ENCODE measurements around the gene GAS7.

GAS7 gene

DNA sequence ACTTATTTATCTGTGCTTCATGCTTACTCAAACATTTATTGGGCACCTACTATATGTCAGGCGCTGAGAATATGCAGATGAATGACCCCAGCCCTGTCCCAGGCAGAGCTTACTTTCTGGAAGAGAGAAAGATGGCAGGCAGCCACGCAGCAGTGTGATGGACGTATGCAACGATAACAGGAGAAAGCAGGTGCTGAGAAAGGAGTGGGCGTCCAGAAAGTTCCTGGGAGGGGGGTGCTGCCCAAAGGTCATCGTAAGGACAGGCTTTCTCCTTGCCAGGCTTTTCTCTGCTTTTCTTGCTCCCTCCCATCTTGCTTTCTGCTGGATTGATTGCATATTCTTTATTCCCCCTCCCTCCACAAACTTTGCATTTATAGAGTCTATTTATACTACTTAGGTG lies 124.5 kb downstream of the GAS7 start:
- peaks cover 21 to 30% of the 10 kb centered on the region in 2 donors for H3K4me1 Mint-ChIP-seq (ENCODE audit: low read depth in 2 of 2)
- no peaks in the 10 kb centered on the region for H3K27me3 Mint-ChIP-seq
- H3K4me3 Mint-ChIP-seq, result no peak overlapping the region
- H3K9me3 Mint-ChIP-seq, result peaks cover 0 to 7% of the 10 kb centered on the region in 2 donors
- no peak overlapping the region for H3K27ac Mint-ChIP-seq
- ATAC-seq (replicated peaks) (no peak), DNase-seq (no peak)
- H3K36me3 Mint-ChIP-seq (ENCODE audit: insufficient read depth), result peaks cover 12% of the 10 kb centered on the region

DNA sequence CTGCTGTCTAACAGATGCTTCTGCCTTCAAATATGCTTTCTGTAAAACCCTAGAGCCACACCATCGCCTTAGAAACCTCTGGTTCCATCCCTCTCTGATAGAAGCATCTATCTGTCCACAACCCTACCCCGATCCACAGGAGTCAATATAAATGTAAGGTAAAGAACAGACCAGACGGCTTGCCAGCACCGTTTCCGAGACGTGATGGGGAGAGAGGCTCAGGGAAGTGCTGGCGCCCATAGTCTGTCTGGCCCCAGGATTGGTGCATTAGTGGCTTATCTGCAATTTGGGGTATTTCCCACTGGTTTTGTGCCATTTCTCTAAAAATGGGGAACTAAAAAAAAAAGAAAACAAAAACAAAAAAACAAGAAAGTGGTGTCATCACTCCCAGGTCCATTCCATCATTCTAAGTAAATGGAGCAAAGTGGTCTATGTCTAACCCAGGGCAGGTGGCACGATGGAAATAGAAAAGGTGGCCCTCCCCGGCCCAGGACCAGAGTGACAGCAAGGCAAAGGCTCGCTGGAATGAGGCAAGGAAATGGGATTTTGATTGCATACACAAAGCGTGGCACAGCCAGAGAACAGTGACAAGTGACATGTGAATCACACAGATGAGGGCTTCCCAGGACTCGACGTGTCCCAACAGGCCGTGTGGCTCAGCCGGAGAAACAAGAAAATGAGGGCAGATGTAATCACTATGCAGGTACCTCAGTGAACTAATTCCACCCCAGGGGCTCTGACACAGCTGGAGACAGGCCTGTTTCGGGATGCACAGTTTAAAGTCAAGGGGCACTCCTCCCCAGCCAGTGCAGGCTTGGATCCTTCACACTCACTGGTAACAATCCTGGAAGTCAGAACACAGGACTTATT lies 125.6 kb downstream of the GAS7 start:
- Mint-ChIP-seq H3K4me1 (ENCODE audit: low read depth in 2 of 2) (peaks cover 14 to 19% of the 10 kb centered on the region in 2 donors), H3K9me3 (peaks cover 0 to 5% of the 10 kb centered on the region in 2 donors), H3K27ac (no peak overlapping the region), H3K27me3 (no peaks in the 10 kb centered on the region), H3K36me3 (ENCODE audit: insufficient read depth) (peaks cover 10% of the 10 kb centered on the region), H3K4me3 (no peak overlapping the region)
- ATAC-seq (replicated peaks), result no peak
- DNase-seq, result no peak

DNA sequence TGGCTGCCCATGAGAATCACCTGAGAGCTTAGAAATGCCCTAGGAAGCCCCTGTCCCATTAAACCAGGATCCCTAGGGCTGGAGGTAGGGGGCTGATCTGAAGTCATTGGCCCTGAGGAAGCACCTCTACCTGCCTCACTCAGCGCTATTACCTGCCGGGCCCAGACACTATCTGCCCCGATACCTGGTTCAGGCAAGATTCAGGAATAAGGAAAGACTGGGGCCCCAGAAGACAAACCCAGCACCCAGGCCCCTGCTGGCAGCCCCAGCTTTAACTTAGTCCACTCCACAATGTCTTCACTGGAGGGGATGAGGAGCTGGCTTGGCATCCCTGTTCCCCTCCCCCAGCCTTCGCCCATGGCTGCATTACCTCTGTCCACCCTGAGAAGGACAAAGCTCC lies 126.3 kb downstream of the GAS7 start:
- DNase-seq (no peak), ATAC-seq (replicated peaks) (no peak)
- Mint-ChIP-seq H3K4me1 (ENCODE audit: low read depth in 2 of 2) (peaks cover 8 to 11% of the 10 kb centered on the region in 2 donors), H3K27me3 (no peaks in the 10 kb centered on the region), H3K36me3 (ENCODE audit: insufficient read depth) (peaks cover 9% of the 10 kb centered on the region), H3K27ac (no peak overlapping the region), H3K9me3 (no peaks in the 10 kb centered on the region), H3K4me3 (no peak overlapping the region)

- Mint-ChIP-seq H3K4me1 (ENCODE audit: low read depth in 2 of 2) (peaks cover 6 to 8% of the 10 kb centered on the region in 2 donors), H3K4me3 (no peak overlapping the region), H3K36me3 (ENCODE audit: insufficient read depth) (peaks cover 9% of the 10 kb centered on the region), H3K27ac (peak overlapping the region in 1 of 2 donors; percentile 44), H3K27me3 (no peaks in the 10 kb centered on the region), H3K9me3 (no peaks in the 10 kb centered on the region)
- DNase-seq (no peak), ATAC-seq (replicated peaks) (no peak)
These were observed 127.3 kb downstream of the GAS7 start for GRCh38 chr17:10071141-10071540.

- Mint-ChIP-seq H3K27me3 (no peaks in the 10 kb centered on the region), H3K36me3 (ENCODE audit: insufficient read depth) (peaks cover 7% of the 10 kb centered on the region), H3K4me1 (ENCODE audit: low read depth in 2 of 2) (peaks cover 4 to 8% of the 10 kb centered on the region in 2 donors), H3K9me3 (peaks cover 0 to 3% of the 10 kb centered on the region in 2 donors), H3K27ac (peak overlapping the region in 1 of 2 donors; percentile 44), H3K4me3 (no peak overlapping the region)
- ATAC-seq (replicated peaks) (no peak), DNase-seq (no peak)
These were observed 127.7 kb downstream of the GAS7 start for GRCh38 chr17:10070690-10071089.

DNA sequence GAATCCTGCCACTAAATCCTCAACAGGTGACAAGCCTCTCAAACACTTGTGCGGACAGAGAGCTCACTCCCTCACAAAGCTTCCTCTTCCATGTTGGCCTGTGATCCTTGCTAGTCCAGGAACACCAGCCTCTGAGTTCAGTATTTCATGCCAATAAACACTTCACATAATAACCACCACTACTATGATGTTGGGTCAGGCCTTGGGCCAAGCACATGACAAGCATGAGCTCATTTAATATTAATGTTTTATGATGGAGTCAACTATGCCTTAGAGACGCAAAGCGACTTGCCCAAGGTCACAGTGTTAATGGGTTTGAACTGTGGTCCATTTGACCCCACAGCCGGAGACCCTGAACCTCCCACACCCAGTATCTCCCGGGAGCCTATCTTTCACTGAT lies 129.1 kb downstream of the GAS7 start:
- peak overlapping the region in 1 of 2 donors; percentile 58 for H3K27ac Mint-ChIP-seq
- DNase-seq (no peak), ATAC-seq (replicated peaks) (no peak)
- H3K36me3 Mint-ChIP-seq (ENCODE audit: insufficient read depth), result peaks cover 8% of the 10 kb centered on the region
- H3K27me3 Mint-ChIP-seq, result no peaks in the 10 kb centered on the region
- peaks cover 0 to 9% of the 10 kb centered on the region in 2 donors for H3K9me3 Mint-ChIP-seq
- peaks cover 2 to 10% of the 10 kb centered on the region in 2 donors for H3K4me1 Mint-ChIP-seq (ENCODE audit: low read depth in 2 of 2)
- no peak overlapping the region for H3K4me3 Mint-ChIP-seq

- no peak overlapping the region for H3K4me3 Mint-ChIP-seq
- peaks cover 3% of the 10 kb centered on the region for H3K36me3 Mint-ChIP-seq (ENCODE audit: insufficient read depth)
- H3K27me3 Mint-ChIP-seq, result no peaks in the 10 kb centered on the region
- peaks cover 19 to 22% of the 10 kb centered on the region in 2 donors for H3K4me1 Mint-ChIP-seq (ENCODE audit: low read depth in 2 of 2)
- ATAC-seq (replicated peaks), result no peak
- no peak overlapping the region for H3K27ac Mint-ChIP-seq
- no peak for DNase-seq
- peaks cover 0 to 9% of the 10 kb centered on the region in 2 donors for H3K9me3 Mint-ChIP-seq
These were observed 130.8 kb downstream of the GAS7 start for GRCh38 chr17:10067446-10068143.

GRCh38 chr17:10064536-10064935 lies 133.9 kb downstream of the GAS7 start:
- Mint-ChIP-seq H3K4me3 (no peak overlapping the region), H3K4me1 (ENCODE audit: low read depth in 2 of 2) (peaks cover 30 to 37% of the 10 kb centered on the region in 2 donors), H3K27ac (no peak overlapping the region), H3K9me3 (peaks cover 0 to 9% of the 10 kb centered on the region in 2 donors), H3K36me3 (ENCODE audit: insufficient read depth) (peaks cover 3% of the 10 kb centered on the region), H3K27me3 (no peaks in the 10 kb centered on the region)
- DNase-seq (no peak), ATAC-seq (replicated peaks) (no peak)

- DNase-seq (peak in 1 of 3 experiments; percentile 4), ATAC-seq (replicated peaks) (peak; percentile 63)
- H3K27me3 Mint-ChIP-seq, result no peaks in the 10 kb centered on the region
- H3K4me1 Mint-ChIP-seq (ENCODE audit: low read depth in 2 of 2), result peaks cover 37 to 43% of the 10 kb centered on the region in 2 donors
- H3K36me3 Mint-ChIP-seq (ENCODE audit: insufficient read depth), result peaks cover 3% of the 10 kb centered on the region
- H3K27ac Mint-ChIP-seq, result peak overlapping the region; percentile 51 to 71
- peaks cover 0 to 9% of the 10 kb centered on the region in 2 donors for H3K9me3 Mint-ChIP-seq
- H3K4me3 Mint-ChIP-seq, result peak overlapping the region; percentile 29 to 44
These were observed 134.6 kb downstream of the GAS7 start for GRCh38 chr17:10063730-10064241.

GRCh38 chr17:10062691-10063385 lies 135.6 kb downstream of the GAS7 start:
- peaks cover 40 to 43% of the 10 kb centered on the region in 2 donors for H3K4me1 Mint-ChIP-seq (ENCODE audit: low read depth in 2 of 2)
- no peaks in the 10 kb centered on the region for H3K27me3 Mint-ChIP-seq
- peak overlapping the region; percentile 51 to 71 for H3K27ac Mint-ChIP-seq
- DNase-seq, result peak in 1 of 3 experiments; percentile 6
- peak overlapping the region; percentile 29 to 44 for H3K4me3 Mint-ChIP-seq
- peak; percentile 63 for ATAC-seq (replicated peaks)
- peaks cover 0 to 9% of the 10 kb centered on the region in 2 donors for H3K9me3 Mint-ChIP-seq
- peaks cover 3% of the 10 kb centered on the region for H3K36me3 Mint-ChIP-seq (ENCODE audit: insufficient read depth)

GRCh38 chr17:10061111-10061845 lies 137.1 kb downstream of the GAS7 start:
- Mint-ChIP-seq H3K9me3 (peaks cover 0 to 9% of the 10 kb centered on the region in 2 donors), H3K27me3 (no peaks in the 10 kb centered on the region), H3K4me1 (ENCODE audit: low read depth in 2 of 2) (peaks cover 39 to 43% of the 10 kb centered on the region in 2 donors), H3K36me3 (ENCODE audit: insufficient read depth) (peaks cover 3% of the 10 kb centered on the region), H3K27ac (peak overlapping the region; percentile 80 to 89), H3K4me3 (no peak overlapping the region)
- no peak for ATAC-seq (replicated peaks)
- no peak for DNase-seq

DNA sequence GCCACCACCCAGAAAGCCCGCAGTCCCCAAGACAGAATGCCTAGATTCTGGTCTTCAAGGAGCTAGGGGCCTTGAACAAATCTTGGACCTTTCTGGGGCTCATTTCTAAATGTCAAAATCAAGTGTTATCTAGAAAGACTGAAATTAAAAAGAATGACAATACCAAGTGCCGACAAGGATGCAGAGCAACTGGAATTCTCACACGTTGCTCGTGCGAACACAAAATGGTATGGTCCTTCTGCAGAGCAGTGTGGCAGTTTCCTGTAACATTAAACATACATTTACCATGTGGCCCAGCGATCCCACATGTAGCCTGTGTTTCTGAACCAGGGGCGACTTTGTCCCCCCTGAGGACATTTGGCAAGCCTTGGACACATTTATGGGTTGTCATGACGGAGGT lies 137.9 kb downstream of the GAS7 start:
- no peak for ATAC-seq (replicated peaks)
- no peaks in the 10 kb centered on the region for H3K27me3 Mint-ChIP-seq
- H3K9me3 Mint-ChIP-seq, result peaks cover 0 to 5% of the 10 kb centered on the region in 2 donors
- H3K4me3 Mint-ChIP-seq, result no peak overlapping the region
- peaks cover 3% of the 10 kb centered on the region for H3K36me3 Mint-ChIP-seq (ENCODE audit: insufficient read depth)
- H3K4me1 Mint-ChIP-seq (ENCODE audit: low read depth in 2 of 2), result peaks cover 39 to 43% of the 10 kb centered on the region in 2 donors
- peak overlapping the region; percentile 80 to 89 for H3K27ac Mint-ChIP-seq
- DNase-seq, result no peak
